H1 (cell line): ENCODE results near the gene ANKFN1. TPM values are rescaled to one million over a fixed set of nuclear protein-coding genes. Genes with fewer than 3 reads are reported as not detected.

Source experiments
- CTCF ChIA-PET: fragments of 300-600 bp; sonication (Branson Sonifier 250); formaldehyde crosslinking; loops from one replicate; lab custom pipeline; 2021; ENCODE audit not compliant: partially characterized antibody; lab: Charles Lee
- POLR2A ChIA-PET: fragments of 300-600 bp; sonication (Branson Sonifier 250); formaldehyde crosslinking; loops from one replicate; lab custom pipeline; 2021; ENCODE audit warnings: inconsistent platforms; ENCODE audit not compliant: partially characterized antibody; lab: Charles Lee
- DNase-seq, 2 experiments: peaks; one replicate each; pipeline versions ENCODE4 v3.0.0 to v3.0.0-alpha.2; 2010 to 2022; ENCODE audit warnings: low spot score in 2 of 2, low read depth in 1 of 2, mixed read lengths in 1 of 2
- FAIRE-seq: peaks from 2 replicates; lab custom pipeline; 2011; peaks lifted over from hg19 to GRCh38; lab: Jason Lieb, UNC
- H2AFZ ChIP-seq: 2 replicates; pipeline ENCODE4 v1.8.1; 2012; ENCODE audit warnings: low read length, inconsistent platforms
- H2AK5ac ChIP-seq: 2 replicates; pipeline ENCODE4 v1.6.1; 2013; ENCODE audit warnings: low read depth, low read length
- H2BK120ac ChIP-seq: replicated peaks from 2 replicates; pipeline ENCODE3; 2013; ENCODE audit warnings: low read depth, low read length, inconsistent platforms
- H2BK12ac ChIP-seq: 2 replicates; pipeline ENCODE4 v1.6.1; 2013; ENCODE audit warnings: low read depth, low read length
- H2BK15ac ChIP-seq: 2 replicates; pipeline ENCODE4 v1.6.1; 2013; ENCODE audit warnings: low read length
- H2BK20ac ChIP-seq: 2 replicates; pipeline ENCODE4 v1.6.1; 2013; ENCODE audit warnings: low read length
- H2BK5ac ChIP-seq: 2 replicates; pipeline ENCODE4 v1.6.1; 2013; ENCODE audit warnings: low read depth, low read length
- H3K14ac ChIP-seq: 2 replicates; pipeline ENCODE4 v1.6.1; 2013; ENCODE audit warnings: inconsistent platforms; ENCODE audit not compliant: insufficient read length
- H3K18ac ChIP-seq: 2 replicates; pipeline ENCODE4 v1.6.1; 2013; ENCODE audit warnings: low read length; ENCODE audit errors: extremely low read depth
- H3K23ac ChIP-seq: 2 replicates; pipeline ENCODE4 v1.6.1; 2013; ENCODE audit warnings: inconsistent platforms; ENCODE audit not compliant: insufficient read length
- H3K23me2 ChIP-seq: 2 replicates; pipeline ENCODE4 v1.6.1; 2013; ENCODE audit warnings: low read depth, low read length
- H3K27ac ChIP-seq: 2 replicates; pipeline ENCODE4 v1.6.1; 2011; ENCODE audit warnings: low read depth, low read length, inconsistent platforms
- H3K27me3 ChIP-seq, 4 experiments: replicated peaks in 1 of 4; 1 replicate in 1 of 4; 2 replicates in 3 of 4; pipeline versions ENCODE4 v1.6.1 to v1.8.1; 2011 to 2013; ENCODE audit warnings: low read length in 3 of 4, mild to moderate bottlenecking in 3 of 4, inconsistent platforms in 2 of 4, mixed read lengths in 2 of 4, moderate library complexity in 1 of 4; ENCODE audit not compliant: control insufficient read depth in 3 of 4, insufficient read depth in 3 of 4; ENCODE audit errors: extremely low read depth in 1 of 4
- H3K36me3 ChIP-seq, 4 experiments: 2 replicates each; pipeline versions ENCODE4 v1.6.1 to v1.8.1; 2011 to 2013; ENCODE audit warnings: mild to moderate bottlenecking in 4 of 4, low read length in 3 of 4, moderate library complexity in 2 of 4, control low read depth in 1 of 4, inconsistent platforms in 1 of 4; ENCODE audit not compliant: insufficient read depth in 4 of 4, control insufficient read depth in 2 of 4
- H3K4ac ChIP-seq: replicated peaks from 2 replicates; pipeline ENCODE3; 2013; ENCODE audit warnings: low read length, low read depth, mixed read lengths, inconsistent platforms; ENCODE audit not compliant: insufficient read length
- H3K4me1 ChIP-seq, 4 experiments: replicated peaks in 1 of 4; 1 replicate in 1 of 4; 2 replicates in 3 of 4; pipeline versions ENCODE4 v1.6.1 to v1.8.1; 2011 to 2013; ENCODE audit warnings: low read length in 3 of 4, inconsistent platforms in 2 of 4, mixed read lengths in 1 of 4; ENCODE audit not compliant: insufficient read depth in 4 of 4, control insufficient read depth in 3 of 4
- H3K4me2 ChIP-seq, 2 experiments: 2 replicates each; pipeline versions ENCODE4 v1.6.1 to v1.8.1; 2011 to 2013; ENCODE audit warnings: low read depth in 2 of 2, low read length in 2 of 2, control low read depth in 1 of 2, inconsistent platforms in 1 of 2, mild to moderate bottlenecking in 1 of 2; ENCODE audit not compliant: insufficient read depth in 1 of 2
- H3K4me3 ChIP-seq, 4 experiments: fragments of 200-600, 300-600 bp in 1 of 4; sonication (generic), shearing (Covaris generic), sonication (Bioruptor Twin) in 1 of 4; 2 replicates each; pipeline versions ENCODE4 v1.5.1 to v1.8.1; 2011 to 2016; ENCODE audit warnings: low read length in 4 of 4, low read depth in 3 of 4, control low read depth in 2 of 4, inconsistent platforms in 2 of 4, mild to moderate bottlenecking in 2 of 4, mixed read lengths in 1 of 4, moderate library complexity in 1 of 4; ENCODE audit not compliant: insufficient read depth in 2 of 4; ENCODE audit errors: extremely low read depth in 1 of 4
- H3K56ac ChIP-seq: replicated peaks from 2 replicates; pipeline ENCODE3; 2013; ENCODE audit warnings: low read depth, mild to moderate bottlenecking, mixed read lengths, low read length, inconsistent platforms; ENCODE audit not compliant: insufficient read length
- H3K79me1 ChIP-seq: 2 replicates; pipeline ENCODE4 v1.6.1; 2013; ENCODE audit warnings: low read depth, low read length, control low read depth
- H3K79me2 ChIP-seq, 2 experiments: 2 replicates each; pipeline versions ENCODE4 v1.6.1 to v1.8.1; 2012 to 2013; ENCODE audit warnings: low read length in 2 of 2, mild to moderate bottlenecking in 2 of 2, inconsistent platforms in 1 of 2; ENCODE audit not compliant: insufficient read depth in 2 of 2, control insufficient read depth in 1 of 2
- H3K9ac ChIP-seq, 4 experiments: replicated peaks in 1 of 4; 1 replicate in 1 of 4; 2 replicates in 3 of 4; pipeline versions ENCODE4 v1.6.1 to v1.8.1; 2011 to 2013; ENCODE audit warnings: low read depth in 3 of 4, low read length in 3 of 4, control low read depth in 2 of 4, mild to moderate bottlenecking in 2 of 4, moderate library complexity in 2 of 4, inconsistent platforms in 1 of 4; ENCODE audit errors: extremely low read depth in 1 of 4
- H3K9me3 ChIP-seq, 2 experiments: 2 replicates each; pipeline versions ENCODE4 v1.6.1 to v1.8.1; 2012 to 2013; ENCODE audit warnings: mild to moderate bottlenecking in 2 of 2, moderate library complexity in 2 of 2, control low read depth in 1 of 2, inconsistent platforms in 1 of 2, low read depth in 1 of 2, low read length in 1 of 2, mixed read lengths in 1 of 2; ENCODE audit not compliant: insufficient read depth in 2 of 2
- H4K20me1 ChIP-seq, 2 experiments: replicated peaks in 1 of 2; 2 replicates each; pipeline versions ENCODE3 to v1.8.1; 2011 to 2013; ENCODE audit warnings: inconsistent platforms in 2 of 2, low read length in 2 of 2, mild to moderate bottlenecking in 1 of 2; ENCODE audit not compliant: insufficient read depth in 2 of 2, control insufficient read depth in 1 of 2
- H4K5ac ChIP-seq: 2 replicates; pipeline ENCODE4 v1.6.1; 2013; ENCODE audit warnings: low read length, low read depth, mixed read lengths, inconsistent platforms; ENCODE audit not compliant: insufficient read length
- H4K8ac ChIP-seq: 2 replicates; pipeline ENCODE4 v1.8.0; 2013; ENCODE audit warnings: mild to moderate bottlenecking, moderate library complexity, low read length, inconsistent platforms; ENCODE audit not compliant: insufficient read depth; ENCODE audit errors: extremely low read depth
- H4K91ac ChIP-seq: replicated peaks from 2 replicates; pipeline ENCODE3; 2013; ENCODE audit warnings: low read length, mixed read lengths, inconsistent platforms; ENCODE audit not compliant: insufficient read length
- MAX ChIP-seq: IDR thresholded peaks from 2 replicates; pipeline ENCODE4 v1.6.1; 2012; ENCODE audit warnings: inconsistent platforms
- NRF1 ChIP-seq: IDR thresholded peaks from 2 replicates; pipeline ENCODE4 v1.6.1; 2011; ENCODE audit warnings: mild to moderate bottlenecking, low read depth, low read length, improper control_type of control experiment
- RBBP5 ChIP-seq: IDR thresholded peaks from 2 replicates; pipeline ENCODE4 v1.7.1; 2012; ENCODE audit warnings: low read depth, mild to moderate bottlenecking, inconsistent platforms, low read length, moderate library complexity, borderline replicate concordance
- SIX5 ChIP-seq: IDR thresholded peaks from 2 replicates; pipeline ENCODE4 v1.6.1; 2011; ENCODE audit warnings: mild to moderate bottlenecking, low read depth, low read length
- TBP ChIP-seq: IDR thresholded peaks from 2 replicates; pipeline ENCODE4 v1.6.1; 2011; ENCODE audit warnings: low read depth, low read length, improper control_type of control experiment
- TCF12 ChIP-seq: IDR thresholded peaks from 2 replicates; pipeline ENCODE4 v1.6.1; 2011; ENCODE audit warnings: low read depth, mild to moderate bottlenecking, low read length
- ZNF274 ChIP-seq: IDR thresholded peaks from 2 replicates; pipeline ENCODE4 v1.7.0; 2012; ENCODE audit warnings: low read length, borderline replicate concordance; ENCODE audit errors: extremely low read depth
- WGBS, 2 experiments: shearing (Covaris generic) in 1 of 2; methylation state at CpG; one replicate each; pipeline versions ENCODE4 v1.1.6 to v1.1.7; 2013 to 2015; ENCODE audit warnings: low lambda C conversion rate in 2 of 2, mixed read lengths in 2 of 2, inconsistent platforms in 1 of 2, low coverage in 1 of 2, missing lambda C conversion rate in 1 of 2; ENCODE audit not compliant: insufficient replicate concordance in 2 of 2, insufficient coverage in 1 of 2, insufficient read length in 1 of 2; ENCODE audit errors: extremely low coverage in 1 of 2, missing lambda C conversion rate in 1 of 2; 5-methylcytosine and 5-hydroxymethylcytosine counted together
- polyA plus RNA-seq, 7 experiments: library from polyadenylated mRNA; depleted of rRNA in 3 of 7; stranded (reverse) in 5 of 7; unstranded in 2 of 7; fragments of >200 nt in 5 of 7; fragments of 200-250 nt in 2 of 7; gene quantifications; 1 replicate in 5 of 7; 2 replicates in 1 of 7; 4 replicates in 1 of 7; pipeline versions ENCODE4 v1.2.1 to v1.2.3, GENCODE V29; 2011 to 2013; ENCODE audit warnings: missing spikeins in 2 of 7, mixed read lengths in 2 of 7
- total RNA-seq: library from RNA; stranded (reverse); fragmentation: NEBNext Ultra II Directional; extraction: Animal tissue kit (Norgen Biotek cat#: 25700); gene quantifications from 2 replicates; pipeline ENCODE4 v1.2.1, GENCODE V29; 2021

Gene ANKFN1
- total and polyA plus RNA-seq, 2 of the 8 experiments (the other 6 are each of a cell fraction or from before 2014, with no cell fraction given): not detected

GRCh38 chr17:56481659-56482058, 328.4 kb downstream of the ANKFN1 start:
- Histone ChIP-seq H3K56ac (no peak overlapping the region), H3K18ac (no peak overlapping the region), H3K27ac (no peak overlapping the region), H2BK12ac (no peak overlapping the region), H3K36me3 (no peaks in the 10 kb centered on the region), H2AK5ac (no peak overlapping the region), H3K4me1 (no peaks in the 10 kb centered on the region), H2BK5ac (no peak overlapping the region), H2BK120ac (no peak overlapping the region), H3K79me1 (no peaks in the 10 kb centered on the region), H3K27me3 (no peaks in the 10 kb centered on the region), H4K20me1 (no peaks in the 10 kb centered on the region), H2AFZ (no peak overlapping the region), H3K4me2 (no peak overlapping the region), H4K5ac (no peak overlapping the region), H4K91ac (no peak overlapping the region), H3K79me2 (no peaks in the 10 kb centered on the region), H4K8ac (no peak overlapping the region), H3K14ac (no peak overlapping the region), H3K23me2 (no peaks in the 10 kb centered on the region; the same call in 1 of the 2 replicates), H3K9ac (no peak overlapping the region), H3K9me3 (no peaks in the 10 kb centered on the region), H3K4ac (no peak overlapping the region), H3K4me3 (no peak overlapping the region), H2BK15ac (no peak overlapping the region), H2BK20ac (no peak overlapping the region), H3K23ac (no peak overlapping the region)
- POLR2A ChIA-PET: no interaction called here
- WGBS, 2 experiments: 84% methylated on average over 5 of the region's 5 CpGs; no CpG with 5 or more reads in 1 of the 2 experiments
- TF ChIP-seq MAX (no peak), SIX5 (no peak), RBBP5 (no peak), TBP (no peak), ZNF274 (no peak), NRF1 (no peak), TCF12 (no peak)
- FAIRE-seq (no peak), DNase-seq (no peak)
- CTCF ChIA-PET: interaction anchor here (0.9 to 1.9 kb wide), 4 partner anchors 10 to 354 kb away, joined by 3 to 6 read pairs (median 4); no protein-coding TSS in a partner anchor
